HepG2 (cell line): ENCODE measurements around the gene LCK. TPM values are rescaled to one million over a fixed set of nuclear protein-coding genes. Genes with fewer than 3 reads are reported as not detected.

Source experiments
- HIVEP1 ChIP-seq: sonication (generic); formaldehyde crosslinking; IDR thresholded peaks from 2 replicates; pipeline ENCODE4 v1.4.0; 2020; ENCODE audit warnings: mild to moderate bottlenecking, missing genetic modification reagents
- KLF9 ChIP-seq: IDR thresholded peaks from 2 replicates; pipeline ENCODE4 v1.6.1; 2016; ENCODE audit warnings: low read depth
- MTF1 ChIP-seq: sonication (generic); formaldehyde crosslinking; IDR thresholded peaks from 2 replicates; pipeline ENCODE4 v1.5.0; 2020; ENCODE audit warnings: missing genetic modification reagents
- NBN ChIP-seq: fragments of 450-650 bp; conservative IDR thresholded peaks from 2 replicates; pipeline ENCODE4 v1.6.1; 2017
- TAF15 ChIP-seq: fragments of 200-400 bp; formaldehyde crosslinking; IDR thresholded peaks from one replicate; pipeline ENCODE4 v1.6.1; 2018; ENCODE audit warnings: mild to moderate bottlenecking, low read depth, low read length; ENCODE audit not compliant: poor library complexity, severe bottlenecking
- TBL1XR1 ChIP-seq: fragments of 150-350 bp; IDR thresholded peaks from 2 replicates; pipeline ENCODE4 v1.6.1; 2014; ENCODE audit warnings: borderline replicate concordance, low read length; ENCODE audit not compliant: partially characterized antibody
- ZNF136 ChIP-seq: sonication (generic); formaldehyde crosslinking; IDR thresholded peaks from 2 replicates; pipeline ENCODE4 v1.8.1; 2022; ENCODE audit warnings: low read depth, mild to moderate bottlenecking, moderate library complexity, missing genetic modification reagents
- ZNF317 ChIP-seq: sonication (generic); formaldehyde crosslinking; IDR thresholded peaks from 2 replicates; pipeline ENCODE4 v1.5.0; 2020; ENCODE audit warnings: mild to moderate bottlenecking, missing genetic modification reagents
- ZNF335 ChIP-seq: sonication (generic); formaldehyde crosslinking; IDR thresholded peaks from 2 replicates; pipeline ENCODE4 v1.4.0; 2020; ENCODE audit warnings: missing genetic modification reagents
- ZNF644 ChIP-seq: IDR thresholded peaks from 2 replicates; pipeline ENCODE4 v1.6.1; 2016; ENCODE audit warnings: low read depth
- ZNF780A ChIP-seq: sonication (generic); formaldehyde crosslinking; IDR thresholded peaks from 2 replicates; pipeline ENCODE4 v1.8.0; 2022; ENCODE audit warnings: mild to moderate bottlenecking, missing genetic modification reagents, moderate library complexity
- ZSCAN20 ChIP-seq: sonication (generic); formaldehyde crosslinking; IDR thresholded peaks from 2 replicates; pipeline ENCODE4 v1.4.0; 2020; ENCODE audit warnings: missing genetic modification reagents, mild to moderate bottlenecking, borderline replicate concordance
- polyA plus RNA-seq, 8 experiments: library from polyadenylated mRNA; depleted of rRNA in 3 of 8; stranded (reverse) in 7 of 8; unstranded in 1 of 8; fragments of >200 nt; fragmentation: Illumina TruSeq in 4 of 8; extraction: Trizol in 4 of 8; gene quantifications; 2 replicates each; pipeline versions ENCODE4 v1.2.1 to v1.2.3, GENCODE V29; 2011 to 2016; ENCODE audit warnings: low read depth in 4 of 8, missing spikeins in 1 of 8, mixed read lengths in 1 of 8; ENCODE audit not compliant: insufficient read depth in 1 of 8
- total RNA-seq, 5 experiments: library from RNA; depleted of rRNA; stranded (reverse); fragments of >200 nt; fragmentation: Illumina TruSeq; extraction: Trizol; gene quantifications; 2 replicates each; pipeline ENCODE4 v1.2.3, GENCODE V29; 2016; ENCODE audit warnings: low read depth in 1 of 5
- TF ChIP-seq, protein P1 (sequence below): sonication (generic); formaldehyde crosslinking; conservative IDR thresholded peaks from 2 replicates; pipeline ENCODE4 v1.4.0; 2020; ENCODE audit warnings: missing genetic modification reagents
- TF ChIP-seq, protein P2 (sequence below): sonication (generic); formaldehyde crosslinking; IDR thresholded peaks from 2 replicates; pipeline ENCODE4 v1.4.0; 2020; ENCODE audit warnings: missing genetic modification reagents, borderline replicate concordance
- TF ChIP-seq, protein P3 (sequence below): sonication (generic); formaldehyde crosslinking; conservative IDR thresholded peaks from 2 replicates; pipeline ENCODE4 v1.8.0; 2022; ENCODE audit warnings: missing genetic modification reagents
- TF ChIP-seq, protein P4 (sequence below): sonication (generic); formaldehyde crosslinking; IDR thresholded peaks from 2 replicates; pipeline ENCODE4 v1.5.1; 2020; ENCODE audit warnings: mild to moderate bottlenecking, missing genetic modification reagents

Gene LCK
- total and polyA plus RNA-seq, 2 of the 13 experiments (the other 11 are each of a cell fraction or from before 2014, with no cell fraction given) = 0.93 to 1.8 TPM

DNA sequence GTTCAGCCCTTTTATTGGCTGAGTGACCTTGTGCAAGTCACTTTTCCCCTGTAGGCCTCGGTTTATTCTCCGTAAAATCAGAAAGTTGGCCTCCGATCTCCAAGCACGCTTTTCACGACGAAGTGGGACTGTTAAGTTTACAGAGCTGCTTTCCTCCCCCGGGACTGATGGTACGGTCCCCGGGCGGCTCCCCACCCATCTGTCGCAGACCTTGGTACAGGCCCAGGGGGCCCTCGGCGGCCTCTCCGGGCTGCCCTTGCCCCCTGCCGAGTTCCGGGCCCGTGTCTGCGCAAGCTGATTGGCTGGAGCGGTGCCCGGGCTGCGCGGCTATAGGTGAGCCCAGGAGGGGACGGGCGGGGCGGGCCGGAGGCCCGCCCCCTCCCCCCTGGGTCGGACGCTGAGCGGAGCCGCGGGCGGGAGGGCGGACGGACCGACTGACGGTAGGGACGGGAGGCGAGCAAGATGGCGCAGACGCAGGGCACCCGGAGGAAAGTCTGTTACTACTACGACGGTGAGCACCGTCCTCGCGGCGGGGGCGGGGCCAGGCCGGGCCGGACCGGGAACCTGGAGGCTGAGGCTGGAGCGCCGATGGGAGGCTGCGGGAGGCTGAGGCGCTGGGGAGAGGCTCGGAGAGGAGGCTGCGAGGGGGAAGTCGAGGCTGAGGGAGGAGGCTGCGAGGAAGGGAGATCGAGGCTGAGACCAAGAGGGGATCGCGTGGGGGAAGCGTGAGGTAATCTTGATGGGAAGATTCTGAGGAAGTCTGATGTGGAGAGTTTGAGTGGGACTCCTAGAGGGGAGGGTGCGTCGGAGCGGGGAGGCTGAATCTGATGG lies 40.9 kb downstream of the LCK start, which contains the start of gene HDAC1 (continued):
- TF ChIP-seq, protein P1, sequence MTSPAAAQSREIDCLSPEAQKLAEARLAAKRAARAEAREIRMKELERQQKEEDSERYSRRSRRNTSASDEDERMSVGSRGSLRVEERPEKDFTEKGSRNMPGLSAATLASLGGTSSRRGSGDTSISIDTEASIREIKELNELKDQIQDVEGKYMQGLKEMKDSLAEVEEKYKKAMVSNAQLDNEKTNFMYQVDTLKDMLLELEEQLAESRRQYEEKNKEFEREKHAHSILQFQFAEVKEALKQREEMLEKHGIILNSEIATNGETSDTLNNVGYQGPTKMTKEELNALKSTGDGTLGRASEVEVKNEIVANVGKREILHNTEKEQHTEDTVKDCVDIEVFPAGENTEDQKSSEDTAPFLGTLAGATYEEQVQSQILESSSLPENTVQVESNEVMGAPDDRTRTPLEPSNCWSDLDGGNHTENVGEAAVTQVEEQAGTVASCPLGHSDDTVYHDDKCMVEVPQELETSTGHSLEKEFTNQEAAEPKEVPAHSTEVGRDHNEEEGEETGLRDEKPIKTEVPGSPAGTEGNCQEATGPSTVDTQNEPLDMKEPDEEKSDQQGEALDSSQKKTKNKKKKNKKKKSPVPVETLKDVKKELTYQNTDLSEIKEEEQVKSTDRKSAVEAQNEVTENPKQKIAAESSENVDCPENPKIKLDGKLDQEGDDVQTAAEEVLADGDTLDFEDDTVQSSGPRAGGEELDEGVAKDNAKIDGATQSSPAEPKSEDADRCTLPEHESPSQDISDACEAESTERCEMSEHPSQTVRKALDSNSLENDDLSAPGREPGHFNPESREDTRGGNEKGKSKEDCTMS (CRISPR knock-in tag) = no peak
- peak; percentile 75; the same call in 1 of the 2 replicates for TF ChIP-seq ZNF335 (CRISPR knock-in tag)
- TF ChIP-seq ZNF780A (CRISPR knock-in tag) = no peak; the same call in 1 of the 2 replicates
- TF ChIP-seq TBL1XR1 = no peak
- no peak; the same call in 1 of the 2 replicates for TF ChIP-seq MTF1 (CRISPR knock-in tag)
- no peak for TF ChIP-seq ZNF644 (CRISPR knock-in tag)
- TF ChIP-seq, protein P2, sequence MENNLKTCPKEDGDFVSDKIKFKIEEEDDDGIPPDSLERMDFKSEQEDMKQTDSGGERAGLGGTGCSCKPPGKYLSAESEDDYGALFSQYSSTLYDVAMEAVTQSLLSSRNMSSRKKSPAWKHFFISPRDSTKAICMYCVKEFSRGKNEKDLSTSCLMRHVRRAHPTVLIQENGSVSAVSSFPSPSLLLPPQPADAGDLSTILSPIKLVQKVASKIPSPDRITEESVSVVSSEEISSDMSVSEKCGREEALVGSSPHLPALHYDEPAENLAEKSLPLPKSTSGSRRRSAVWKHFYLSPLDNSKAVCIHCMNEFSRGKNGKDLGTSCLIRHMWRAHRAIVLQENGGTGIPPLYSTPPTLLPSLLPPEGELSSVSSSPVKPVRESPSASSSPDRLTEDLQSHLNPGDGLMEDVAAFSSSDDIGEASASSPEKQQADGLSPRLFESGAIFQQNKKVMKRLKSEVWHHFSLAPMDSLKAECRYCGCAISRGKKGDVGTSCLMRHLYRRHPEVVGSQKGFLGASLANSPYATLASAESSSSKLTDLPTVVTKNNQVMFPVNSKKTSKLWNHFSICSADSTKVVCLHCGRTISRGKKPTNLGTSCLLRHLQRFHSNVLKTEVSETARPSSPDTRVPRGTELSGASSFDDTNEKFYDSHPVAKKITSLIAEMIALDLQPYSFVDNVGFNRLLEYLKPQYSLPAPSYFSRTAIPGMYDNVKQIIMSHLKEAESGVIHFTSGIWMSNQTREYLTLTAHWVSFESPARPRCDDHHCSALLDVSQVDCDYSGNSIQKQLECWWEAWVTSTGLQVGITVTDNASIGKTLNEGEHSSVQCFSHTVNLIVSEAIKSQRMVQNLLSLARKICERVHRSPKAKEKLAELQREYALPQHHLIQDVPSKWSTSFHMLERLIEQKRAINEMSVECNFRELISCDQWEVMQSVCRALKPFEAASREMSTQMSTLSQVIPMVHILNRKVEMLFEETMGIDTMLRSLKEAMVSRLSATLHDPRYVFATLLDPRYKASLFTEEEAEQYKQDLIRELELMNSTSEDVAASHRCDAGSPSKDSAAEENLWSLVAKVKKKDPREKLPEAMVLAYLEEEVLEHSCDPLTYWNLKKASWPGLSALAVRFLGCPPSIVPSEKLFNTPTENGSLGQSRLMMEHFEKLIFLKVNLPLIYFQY (CRISPR knock-in tag) = peak; percentile 55; the same call in 1 of the 2 replicates
- TF ChIP-seq ZNF136 (CRISPR knock-in tag) = no peak
- TF ChIP-seq ZNF317 (CRISPR knock-in tag) = peak; percentile 23; the same call in 1 of the 2 replicates
- no peak for TF ChIP-seq HIVEP1 (CRISPR knock-in tag)
- TF ChIP-seq NBN = no peak
- TF ChIP-seq, protein P3, sequence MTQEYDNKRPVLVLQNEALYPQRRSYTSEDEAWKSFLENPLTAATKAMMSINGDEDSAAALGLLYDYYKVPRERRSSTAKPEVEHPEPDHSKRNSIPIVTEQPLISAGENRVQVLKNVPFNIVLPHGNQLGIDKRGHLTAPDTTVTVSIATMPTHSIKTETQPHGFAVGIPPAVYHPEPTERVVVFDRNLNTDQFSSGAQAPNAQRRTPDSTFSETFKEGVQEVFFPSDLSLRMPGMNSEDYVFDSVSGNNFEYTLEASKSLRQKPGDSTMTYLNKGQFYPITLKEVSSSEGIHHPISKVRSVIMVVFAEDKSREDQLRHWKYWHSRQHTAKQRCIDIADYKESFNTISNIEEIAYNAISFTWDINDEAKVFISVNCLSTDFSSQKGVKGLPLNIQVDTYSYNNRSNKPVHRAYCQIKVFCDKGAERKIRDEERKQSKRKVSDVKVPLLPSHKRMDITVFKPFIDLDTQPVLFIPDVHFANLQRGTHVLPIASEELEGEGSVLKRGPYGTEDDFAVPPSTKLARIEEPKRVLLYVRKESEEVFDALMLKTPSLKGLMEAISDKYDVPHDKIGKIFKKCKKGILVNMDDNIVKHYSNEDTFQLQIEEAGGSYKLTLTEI (CRISPR knock-in tag) = no peak
- no peak for TF ChIP-seq TAF15
- no peak for TF ChIP-seq KLF9 (CRISPR knock-in tag)
- no peak; the same call in 1 of the 2 replicates for TF ChIP-seq ZSCAN20 (CRISPR knock-in tag)
- TF ChIP-seq, protein P4, sequence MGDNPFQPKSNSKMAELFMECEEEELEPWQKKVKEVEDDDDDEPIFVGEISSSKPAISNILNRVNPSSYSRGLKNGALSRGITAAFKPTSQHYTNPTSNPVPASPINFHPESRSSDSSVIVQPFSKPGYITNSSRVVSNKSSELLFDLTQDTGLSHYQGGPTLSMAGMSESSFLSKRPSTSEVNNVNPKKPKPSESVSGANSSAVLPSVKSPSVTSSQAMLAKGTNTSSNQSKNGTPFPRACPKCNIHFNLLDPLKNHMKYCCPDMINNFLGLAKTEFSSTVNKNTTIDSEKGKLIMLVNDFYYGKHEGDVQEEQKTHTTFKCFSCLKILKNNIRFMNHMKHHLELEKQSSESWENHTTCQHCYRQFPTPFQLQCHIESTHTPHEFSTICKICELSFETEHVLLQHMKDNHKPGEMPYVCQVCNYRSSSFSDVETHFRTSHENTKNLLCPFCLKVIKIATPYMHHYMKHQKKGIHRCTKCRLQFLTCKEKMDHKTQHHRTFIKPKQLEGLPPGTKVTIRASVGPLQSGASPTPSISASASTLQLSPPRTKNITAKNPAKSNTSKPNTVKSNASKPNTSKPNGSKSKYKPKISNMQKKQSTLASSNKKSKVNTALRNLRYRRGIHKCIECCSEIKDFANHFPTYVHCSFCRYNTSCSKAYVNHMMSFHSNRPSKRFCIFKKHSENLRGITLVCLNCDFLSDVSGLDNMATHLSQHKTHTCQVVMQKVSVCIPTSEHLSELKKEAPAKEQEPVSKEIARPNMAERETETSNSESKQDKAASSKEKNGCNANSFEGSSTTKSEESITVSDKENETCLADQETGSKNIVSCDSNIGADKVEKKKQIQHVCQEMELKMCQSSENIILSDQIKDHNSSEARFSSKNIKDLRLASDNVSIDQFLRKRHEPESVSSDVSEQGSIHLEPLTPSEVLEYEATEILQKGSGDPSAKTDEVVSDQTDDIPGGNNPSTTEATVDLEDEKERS (CRISPR knock-in tag) = peak; percentile 32; the same call in 1 of the 2 replicates
